GM19397 (cell line): ENCODE data around the gene PSMB5.

Experiments
- ATAC-seq: cut with Tn5 transposase; IDR thresholded peaks from one replicate; pipeline ENCODE4 v1.9.1; 2021; ENCODE audit warnings: mild to moderate bottlenecking, moderate library complexity; ENCODE audit not compliant: unreplicated experiment

Gene PSMB5

GRCh38 chr14:23034498-23035302, at the start of gene PSMB5:
Gene PSMB5, minus strand, starts transcription at chr14:23034900. Its CDS starts 19 bp downstream, at chr14:23034881.
- peak; percentile 93 for ATAC-seq

GRCh38 chr14:23080474-23080873, 45.8 kb upstream of the PSMB5 start:
- ATAC-seq: no peak

DNA sequence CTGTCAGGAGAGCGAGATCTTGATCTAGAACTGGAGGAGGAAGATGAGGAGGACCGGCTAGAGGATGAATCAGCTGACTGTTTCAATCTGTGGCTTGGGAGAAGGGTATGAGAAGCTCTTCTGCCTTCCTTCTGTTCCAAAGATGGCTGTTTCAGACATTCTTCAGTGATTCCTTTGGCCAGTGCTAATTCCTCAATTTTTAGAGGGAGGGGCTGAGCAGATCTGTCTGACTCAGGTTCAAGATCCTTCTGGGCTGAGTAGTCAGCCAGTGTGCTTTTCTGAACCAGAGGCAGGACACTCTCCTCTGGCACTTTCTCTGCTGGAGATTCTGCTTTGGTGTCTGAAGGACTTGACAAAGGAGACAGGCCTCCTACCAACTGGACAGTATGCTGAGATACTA, 45.0 kb upstream of the PSMB5 start:
- no peak for ATAC-seq

DNA sequence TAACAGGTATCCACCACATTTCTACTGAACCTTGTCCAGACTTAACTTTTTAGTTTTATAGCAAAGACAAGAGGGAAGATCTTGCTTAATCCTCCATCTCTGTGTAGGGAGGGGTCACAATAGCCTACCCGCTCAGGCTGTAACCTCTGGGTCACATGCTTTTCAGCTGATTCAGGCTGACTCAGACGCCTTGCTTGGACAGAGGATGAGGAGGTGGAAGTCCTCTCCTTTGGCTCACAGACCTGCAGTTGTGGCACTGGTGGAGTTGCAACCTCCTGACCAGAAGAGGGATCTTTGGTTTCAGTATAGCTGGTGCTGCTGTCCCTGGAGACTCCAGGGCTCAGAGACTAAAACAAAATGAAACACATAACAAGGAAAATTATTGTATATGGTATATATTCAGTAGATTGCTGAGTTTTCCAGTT, 44.0 kb upstream of the PSMB5 start:
- ATAC-seq: no peak

DNA sequence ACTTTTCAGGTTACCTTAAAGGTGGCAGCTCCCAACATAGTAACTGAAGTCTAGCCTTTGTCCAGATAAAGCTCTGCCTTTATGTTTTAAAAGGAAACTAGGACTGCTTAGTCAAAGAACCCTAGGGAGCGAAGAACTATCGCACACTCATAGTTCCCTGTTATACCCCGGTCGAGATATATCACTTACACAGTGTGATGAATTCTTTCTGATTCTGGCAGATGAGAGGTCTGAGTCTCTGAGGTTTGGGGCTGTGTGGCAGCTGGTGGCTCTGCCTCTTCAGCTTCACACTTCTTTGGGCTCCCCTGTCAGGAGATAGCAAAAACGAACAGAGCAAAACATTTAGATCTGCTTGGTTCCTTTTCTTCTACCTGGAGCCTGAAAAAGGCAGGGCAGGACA, 43.3 kb upstream of the PSMB5 start:
- ATAC-seq: no peak

DNA sequence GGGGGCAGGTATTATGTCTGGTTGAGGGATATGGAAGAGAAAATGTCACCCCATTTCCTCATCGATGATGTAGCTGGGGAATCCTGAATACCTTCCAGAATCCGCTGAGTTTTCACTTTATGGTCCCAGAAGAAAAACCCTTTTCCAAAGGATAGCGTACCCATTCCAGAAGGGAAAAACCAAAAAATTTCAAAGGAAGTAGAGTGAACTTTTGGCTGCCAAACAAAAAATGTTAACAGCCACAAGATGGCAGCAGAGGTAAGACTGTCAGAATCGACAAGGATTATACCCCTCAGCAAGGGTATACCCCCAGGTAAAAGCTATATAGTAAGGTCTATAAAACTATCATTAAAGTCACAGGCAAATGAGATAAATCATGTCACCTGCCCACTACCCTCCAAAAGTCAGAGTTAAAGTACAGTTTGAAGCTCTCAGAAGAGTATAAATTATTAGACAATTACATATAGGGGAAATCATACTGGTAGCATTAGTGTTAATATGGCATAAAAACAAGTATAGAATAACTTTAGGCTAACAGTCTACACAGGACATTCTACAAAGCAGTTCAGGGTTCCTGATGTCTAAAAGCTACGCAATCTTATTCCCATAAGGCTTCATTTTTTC, 42.2 kb upstream of the PSMB5 start:
- ATAC-seq: no peak

- no peak for ATAC-seq
These were observed 40.2 kb upstream of the PSMB5 start for GRCh38 chr14:23074906-23075305.

GRCh38 chr14:23071921-23072539, 37.3 kb upstream of the PSMB5 start:
- ATAC-seq: no peak

GRCh38 chr14:23071244-23071920, 36.7 kb upstream of the PSMB5 start:
- ATAC-seq: peak; percentile 89

- ATAC-seq: no peak
These were observed 35.8 kb upstream of the PSMB5 start for GRCh38 chr14:23070262-23071129.

GRCh38 chr14:23069413-23069806, 34.7 kb upstream of the PSMB5 start:
- ATAC-seq: no peak

GRCh38 chr14:23068789-23069412, 34.2 kb upstream of the PSMB5 start:
- ATAC-seq: peak; percentile 54

GRCh38 chr14:23067847-23068788, 33.4 kb upstream of the PSMB5 start:
- ATAC-seq: no peak

DNA sequence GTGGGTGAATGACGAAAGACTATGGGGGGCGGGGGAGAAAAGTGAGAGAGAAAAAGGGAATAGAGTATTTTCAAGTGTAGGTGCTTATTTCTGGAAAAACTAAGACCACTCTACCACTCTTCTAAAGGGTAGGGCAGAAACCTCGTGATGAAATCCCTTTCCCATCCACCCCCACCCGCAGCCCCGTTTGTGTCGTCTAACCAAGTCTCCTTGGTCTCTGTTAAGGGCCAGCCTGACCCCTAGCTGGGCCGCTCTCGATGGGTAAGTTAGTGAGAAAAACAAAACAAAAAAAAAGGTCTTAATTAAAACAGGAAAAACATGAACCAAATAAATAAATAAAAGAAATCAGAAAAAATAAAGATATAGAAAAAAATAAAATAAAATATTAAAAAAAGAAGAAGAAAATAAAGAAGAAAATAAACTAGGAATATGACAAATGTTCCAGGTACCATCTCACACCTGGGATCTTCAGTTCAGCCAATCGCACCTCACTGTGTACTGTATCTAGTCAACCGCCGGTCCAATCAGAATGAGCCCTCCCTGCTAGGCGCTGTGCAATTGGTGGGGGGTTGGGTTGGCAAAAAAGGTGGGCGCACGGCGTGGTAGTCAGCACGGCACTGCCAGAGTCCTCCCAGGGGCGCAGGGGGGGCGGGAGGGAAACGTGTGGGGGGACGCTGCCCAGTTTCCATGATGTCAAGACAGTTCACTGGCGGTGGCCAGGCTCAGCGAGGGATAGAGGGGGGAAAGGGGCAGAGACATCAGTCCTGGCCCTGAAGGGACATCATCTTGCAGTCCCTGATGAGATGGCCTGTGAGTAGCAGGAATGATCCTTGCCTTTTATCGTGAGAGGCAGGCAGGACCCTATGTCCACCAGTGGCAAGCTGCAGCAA, 32.4 kb upstream of the PSMB5 start:
- ATAC-seq: no peak

- ATAC-seq: no peak
These were observed 31.7 kb upstream of the PSMB5 start for GRCh38 chr14:23066368-23066767.

DNA sequence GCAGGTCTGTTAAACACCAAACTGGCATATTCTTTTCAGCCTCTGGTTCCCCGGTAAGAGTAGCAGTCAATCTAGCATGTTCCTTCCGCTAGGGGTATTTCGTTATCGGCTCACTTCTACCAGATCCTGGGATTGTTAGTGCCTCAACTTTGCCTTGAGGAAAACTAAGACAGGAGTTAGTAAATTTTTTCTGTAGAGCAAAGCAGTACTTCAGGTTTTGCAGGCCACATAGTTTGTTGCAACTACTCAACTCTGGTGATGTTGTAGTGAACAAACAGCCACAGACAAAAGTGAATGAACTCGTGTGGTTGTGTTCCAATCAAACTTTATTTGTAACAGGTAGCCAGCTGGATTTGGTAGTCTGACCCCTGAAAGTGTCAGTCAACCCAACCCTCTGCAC, 28.9 kb upstream of the PSMB5 start:
- ATAC-seq: no peak

GRCh38 chr14:23062002-23062401, 27.3 kb upstream of the PSMB5 start:
- ATAC-seq: no peak
